Measurements from ENCODE around the gene TMEM176B.

TMEM176B gene

DNA sequence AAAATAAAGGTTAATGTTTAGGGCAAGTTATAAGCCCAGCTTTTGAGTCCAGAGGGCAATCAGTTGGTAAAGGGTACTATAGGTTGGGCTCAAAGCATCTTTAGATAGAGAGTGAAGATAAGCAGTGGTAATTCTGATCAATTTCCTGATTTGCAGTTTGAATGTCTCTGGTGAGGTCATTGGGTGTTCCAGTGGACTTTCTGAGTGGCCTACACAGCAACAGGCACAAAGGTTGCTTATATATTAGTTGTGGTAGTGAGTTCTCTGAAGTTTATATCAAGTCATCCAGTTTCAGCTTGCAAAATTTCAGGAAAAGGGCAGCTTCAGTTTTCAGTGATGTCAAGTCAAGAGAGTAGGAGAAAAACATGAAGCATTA lies 33.8 kb downstream of the TMEM176B start:
- TF ChIP-seq, protein P1, sequence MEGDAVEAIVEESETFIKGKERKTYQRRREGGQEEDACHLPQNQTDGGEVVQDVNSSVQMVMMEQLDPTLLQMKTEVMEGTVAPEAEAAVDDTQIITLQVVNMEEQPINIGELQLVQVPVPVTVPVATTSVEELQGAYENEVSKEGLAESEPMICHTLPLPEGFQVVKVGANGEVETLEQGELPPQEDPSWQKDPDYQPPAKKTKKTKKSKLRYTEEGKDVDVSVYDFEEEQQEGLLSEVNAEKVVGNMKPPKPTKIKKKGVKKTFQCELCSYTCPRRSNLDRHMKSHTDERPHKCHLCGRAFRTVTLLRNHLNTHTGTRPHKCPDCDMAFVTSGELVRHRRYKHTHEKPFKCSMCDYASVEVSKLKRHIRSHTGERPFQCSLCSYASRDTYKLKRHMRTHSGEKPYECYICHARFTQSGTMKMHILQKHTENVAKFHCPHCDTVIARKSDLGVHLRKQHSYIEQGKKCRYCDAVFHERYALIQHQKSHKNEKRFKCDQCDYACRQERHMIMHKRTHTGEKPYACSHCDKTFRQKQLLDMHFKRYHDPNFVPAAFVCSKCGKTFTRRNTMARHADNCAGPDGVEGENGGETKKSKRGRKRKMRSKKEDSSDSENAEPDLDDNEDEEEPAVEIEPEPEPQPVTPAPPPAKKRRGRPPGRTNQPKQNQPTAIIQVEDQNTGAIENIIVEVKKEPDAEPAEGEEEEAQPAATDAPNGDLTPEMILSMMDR (IDR thresholded peaks at IDR 0.05; ENCODE audit: control insufficient read depth, insufficient read depth, low read depth, low read length, missing control alignments): no peak
- no peak overlapping the region for H3K4me3 ChIP-seq (ENCODE audit: control insufficient read depth, low read depth, low read length)
- no peak for DNase-seq (ENCODE audit: low read depth)

DNA sequence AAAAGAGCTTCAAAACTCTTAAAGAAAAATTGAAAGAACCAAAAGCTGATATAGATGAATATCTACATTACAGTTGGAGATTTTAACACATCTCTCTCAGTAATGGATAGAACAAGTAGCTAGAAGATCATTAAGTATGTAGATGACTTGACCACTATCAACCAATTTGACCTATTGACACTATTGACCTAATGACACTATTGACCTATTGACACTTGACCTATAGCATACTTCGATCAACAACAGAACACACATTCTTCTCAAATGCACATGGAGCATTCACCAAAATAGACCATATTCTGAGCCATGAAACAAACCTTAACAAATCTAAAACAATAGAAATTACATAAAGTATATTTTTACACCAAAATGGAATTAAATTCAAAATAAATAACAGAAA lies 40.7 kb downstream of the TMEM176B start:
- DNase-seq (ENCODE audit: low read depth): no peak
- TF ChIP-seq, protein P1 (IDR thresholded peaks at IDR 0.05; ENCODE audit: control insufficient read depth, insufficient read depth, low read depth, low read length, missing control alignments): no peak
- H3K4me3 ChIP-seq (ENCODE audit: control insufficient read depth, low read depth, low read length): no peak overlapping the region

DNA sequence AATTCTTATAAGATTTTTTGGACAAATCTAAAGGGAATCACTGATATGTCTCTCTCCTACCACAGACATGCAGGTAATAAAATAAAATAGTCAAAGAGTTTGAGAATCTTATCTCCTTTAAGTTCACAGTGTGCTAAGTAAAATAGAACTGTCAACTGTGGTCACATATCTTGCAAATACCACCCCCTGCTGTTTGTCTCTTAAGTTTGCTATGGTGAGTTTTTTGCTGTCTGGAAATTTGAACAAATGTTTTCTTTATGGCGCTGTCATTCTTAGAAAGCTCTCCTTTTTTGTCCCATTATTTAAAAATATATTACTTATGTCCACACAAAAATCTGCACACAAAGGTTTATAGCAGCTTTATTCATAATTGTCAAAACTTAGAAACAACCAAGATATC lies 43.3 kb downstream of the TMEM176B start:
- TF ChIP-seq, protein P1 (IDR thresholded peaks at IDR 0.05; ENCODE audit: control insufficient read depth, insufficient read depth, low read depth, low read length, missing control alignments): no peak
- H3K4me3 ChIP-seq (ENCODE audit: control insufficient read depth, low read depth, low read length): no peak overlapping the region
- DNase-seq (ENCODE audit: low read depth): no peak

DNA sequence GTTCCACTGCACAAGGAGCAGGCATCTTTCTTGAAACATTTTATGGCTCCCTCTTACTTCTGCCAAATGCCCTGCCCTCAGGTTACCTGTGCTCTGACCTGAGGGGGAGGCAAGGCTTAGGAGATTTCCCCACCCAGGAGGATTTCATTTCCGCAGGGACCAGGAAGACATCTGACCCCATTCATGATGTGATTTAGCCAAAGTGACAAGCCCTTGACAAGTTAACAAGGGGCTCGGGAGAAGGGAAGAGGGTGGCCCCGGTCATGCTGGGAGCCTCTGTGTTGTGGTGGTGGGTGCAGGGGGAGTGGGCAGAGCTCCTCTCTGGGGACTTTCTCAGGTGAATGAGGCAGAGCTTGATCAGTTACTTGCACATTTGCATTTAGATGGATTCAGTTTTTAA lies 44.0 kb downstream of the TMEM176B start:
- no peak overlapping the region for H3K4me3 ChIP-seq (ENCODE audit: control insufficient read depth, low read depth, low read length)
- TF ChIP-seq, protein P1 (IDR thresholded peaks at IDR 0.05; ENCODE audit: control insufficient read depth, insufficient read depth, low read depth, low read length, missing control alignments): no peak
- no peak for DNase-seq (ENCODE audit: low read depth)

DNA sequence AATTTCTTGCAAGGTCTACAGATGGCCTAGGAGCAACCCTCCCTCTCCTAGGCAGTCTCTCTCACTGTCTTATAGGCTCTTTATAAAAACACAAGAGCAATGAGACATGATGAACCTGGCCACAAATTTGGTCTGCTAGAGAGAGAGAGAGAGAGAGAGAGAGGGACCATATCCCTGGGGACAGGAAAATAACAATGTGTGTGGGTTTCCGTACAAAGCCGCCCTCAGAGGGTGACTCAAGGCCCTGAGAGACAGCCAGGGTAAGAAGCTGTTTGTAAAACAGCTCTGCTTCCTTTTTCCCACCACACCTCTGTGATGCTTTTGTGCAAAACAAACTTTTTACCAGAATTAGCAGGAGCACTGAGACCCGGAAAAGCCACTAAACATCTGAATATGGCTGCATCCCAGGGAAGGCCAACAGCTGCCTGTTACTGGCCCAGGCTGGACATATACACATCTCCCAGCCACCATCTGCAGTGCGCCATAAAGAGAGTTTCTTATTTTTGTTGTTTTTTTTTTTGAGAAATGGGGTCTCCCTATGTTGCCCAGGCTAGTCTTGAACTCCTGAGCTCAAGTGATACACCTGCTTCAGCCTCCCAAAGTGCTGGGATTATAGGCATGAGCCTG lies 44.6 kb downstream of the TMEM176B start:
- TF ChIP-seq, protein P1 (IDR thresholded peaks at IDR 0.05; ENCODE audit: control insufficient read depth, insufficient read depth, low read depth, low read length, missing control alignments): no peak
- no peak overlapping the region for H3K4me3 ChIP-seq (ENCODE audit: control insufficient read depth, low read depth, low read length)
- no peak for DNase-seq (ENCODE audit: low read depth)

DNA sequence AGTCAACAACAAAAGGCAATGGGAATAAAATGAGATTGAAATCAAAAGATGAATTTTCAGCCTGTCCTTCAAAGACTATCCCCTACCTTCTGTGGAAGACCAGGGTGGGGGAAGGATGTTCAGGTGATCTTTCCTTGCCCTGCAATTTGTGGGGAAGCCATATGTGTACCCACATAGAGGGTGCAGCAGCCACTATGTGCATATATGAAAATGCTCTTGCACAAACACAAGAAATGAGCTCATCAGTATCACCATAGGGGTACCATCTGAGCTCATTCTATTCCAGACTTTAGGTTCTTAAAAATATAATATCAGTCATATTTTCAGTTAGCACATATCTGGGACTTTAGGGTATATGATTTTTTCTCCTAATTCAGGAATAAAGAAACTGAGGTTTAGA lies 45.2 kb downstream of the TMEM176B start:
- TF ChIP-seq, protein P1 (IDR thresholded peaks at IDR 0.05; ENCODE audit: control insufficient read depth, insufficient read depth, low read depth, low read length, missing control alignments): no peak
- DNase-seq (ENCODE audit: low read depth): no peak
- H3K4me3 ChIP-seq (ENCODE audit: control insufficient read depth, low read depth, low read length): no peak overlapping the region

Data from AG09309 (cell line).